ENCODE data around the gene DCLK1. TPM values are rescaled to one million over a fixed set of nuclear protein-coding genes. Genes with fewer than 3 reads are reported as not detected.

DCLK1 gene
- total and polyA plus RNA-seq, 4 donors = 0.04 to 0.56 (median 0.20) TPM

- no peak overlapping the region for H3K4me3 ChIP-seq (ENCODE audit: low read depth in 1 of 3, low read length in 3 of 3)
- no peaks in the 10 kb centered on the region for H3K9me3 ChIP-seq (ENCODE audit: control insufficient read depth in 4 of 4, low read length in 3 of 4)
- WGBS = 79% methylated on average over 4 of the region's 4 CpGs
- no peaks in the 10 kb centered on the region for H3K4me1 ChIP-seq (ENCODE audit: control insufficient read depth in 4 of 4, insufficient read depth in 4 of 4, low read length in 3 of 4)
- no peaks in the 10 kb centered on the region for H3K36me3 ChIP-seq (ENCODE audit: control insufficient read depth in 4 of 4, insufficient read depth in 3 of 4, low read depth in 1 of 4, low read length in 3 of 4)
- H3K27me3 ChIP-seq (ENCODE audit: control insufficient read depth in 4 of 4, insufficient read depth in 4 of 4, low read length in 3 of 4) = no peaks in the 10 kb centered on the region
- H3K27ac ChIP-seq (ENCODE audit: low read depth in 1 of 2, low read length in 2 of 2) = no peak overlapping the region
- no peak overlapping the region for H3K9ac ChIP-seq (ENCODE audit: low read depth in 1 of 2, low read length in 2 of 2)
- TF ChIP-seq GABPA (IDR thresholded peaks at IDR 0.05 in 1 of 2, conservative IDR thresholded peaks at IDR 0.05 in 1 of 2) = no peak
- TF ChIP-seq EGR1 (IDR thresholded peaks at IDR 0.05; ENCODE audit: low read depth in 2 of 2) = no peak
- TF ChIP-seq FOXA1 (IDR thresholded peaks at IDR 0.05) = no peak
- TF ChIP-seq HNF4G (IDR thresholded peaks at IDR 0.05) = no peak
- no peak for TF ChIP-seq TAF1 (conservative IDR thresholded peaks at IDR 0.05)
- TF ChIP-seq MAX (IDR thresholded peaks at IDR 0.05) = no peak
- no peak for TF ChIP-seq SP1 (IDR thresholded peaks at IDR 0.05)
- TF ChIP-seq HNF4A (conservative IDR thresholded peaks at IDR 0.05) = no peak
- TF ChIP-seq RXRA (IDR thresholded peaks at IDR 0.05) = no peak
- no peak for TF ChIP-seq CTCF (IDR thresholded peaks at IDR 0.05; ENCODE audit: low read depth, low read length, missing input control)
- TF ChIP-seq YY1 (IDR thresholded peaks at IDR 0.05) = no peak
- no peak for TF ChIP-seq REST (IDR thresholded peaks at IDR 0.05)
- no peak for TF ChIP-seq RAD21 (IDR thresholded peaks at IDR 0.05)
- no peak for TF ChIP-seq JUND (IDR thresholded peaks at IDR 0.05)
- TF ChIP-seq ATF3 (IDR thresholded peaks at IDR 0.05) = no peak
- DNase-seq (ENCODE audit: low spot score) = no peak
These were observed 222.1 kb downstream of the DCLK1 start for GRCh38 chr13:35909091-35909490.

GRCh38 chr13:35908226-35908625, 223.0 kb downstream of the DCLK1 start:
- TF ChIP-seq SP1 (IDR thresholded peaks at IDR 0.05) (no peak), EGR1 (IDR thresholded peaks at IDR 0.05; ENCODE audit: low read depth in 2 of 2) (no peak), RAD21 (IDR thresholded peaks at IDR 0.05) (no peak), FOXA1 (IDR thresholded peaks at IDR 0.05) (no peak), ATF3 (IDR thresholded peaks at IDR 0.05) (no peak), GABPA (IDR thresholded peaks at IDR 0.05 in 1 of 2, conservative IDR thresholded peaks at IDR 0.05 in 1 of 2) (no peak), FOXA2 (IDR thresholded peaks at IDR 0.05) (no peak), CTCF (IDR thresholded peaks at IDR 0.05; ENCODE audit: low read depth, low read length, missing input control) (no peak), YY1 (IDR thresholded peaks at IDR 0.05) (no peak), NR2F2 (IDR thresholded peaks at IDR 0.05) (no peak), ZBTB33 (IDR thresholded peaks at IDR 0.05) (no peak), RXRA (IDR thresholded peaks at IDR 0.05) (no peak)
- DNase-seq (ENCODE audit: low spot score) = no peak
- no peaks in the 10 kb centered on the region for H3K9me3 ChIP-seq (ENCODE audit: control insufficient read depth in 4 of 4, low read length in 3 of 4)
- H3K4me1 ChIP-seq (ENCODE audit: control insufficient read depth in 4 of 4, insufficient read depth in 4 of 4, low read length in 3 of 4) = no peaks in the 10 kb centered on the region
- no peaks in the 10 kb centered on the region for H3K27me3 ChIP-seq (ENCODE audit: control insufficient read depth in 4 of 4, insufficient read depth in 4 of 4, low read length in 3 of 4)
- no peak overlapping the region for H3K4me3 ChIP-seq (ENCODE audit: low read depth in 1 of 3, low read length in 3 of 3)
- 81% methylated on average over 1 of the region's 1 CpG for WGBS
- no peak overlapping the region for H3K27ac ChIP-seq (ENCODE audit: low read depth in 1 of 2, low read length in 2 of 2)
- H3K9ac ChIP-seq (ENCODE audit: low read depth in 1 of 2, low read length in 2 of 2) = no peak overlapping the region
- H3K36me3 ChIP-seq (ENCODE audit: control insufficient read depth in 4 of 4, insufficient read depth in 3 of 4, low read depth in 1 of 4, low read length in 3 of 4) = no peaks in the 10 kb centered on the region
